ENCODE results near the gene ATP6V0B. TPM values are rescaled to one million over a fixed set of nuclear protein-coding genes. Genes with fewer than 3 reads are reported as not detected.
A peak's percentile ranks its signal among the peaks of the same experiment; 100 is the strongest.

The ATP6V0B gene
- total and polyA plus RNA-seq, 2 experiments from 2014 or later, result 87.5 to 316 TPM

- Histone ChIP-seq H3K4me1 (ENCODE audit: low read depth) (peaks cover 3% of the 10 kb centered on the region), H3K27me3 (no peaks in the 10 kb centered on the region), H3K27ac (peak overlapping the region; percentile 79), H3K9me3 (ENCODE audit: low read depth) (no peaks in the 10 kb centered on the region), H3K4me3 (peak overlapping the region; percentile 62), H3K36me3 (peaks cover 11% of the 10 kb centered on the region)
- no peak for DNase-seq (ENCODE audit: low read depth in 1 of 2, low spot score in 1 of 2)
- TF ChIP-seq CTCF (IDR thresholded peaks at IDR 0.05; ENCODE audit: low read depth, low read length), result no peak
Measured at GRCh38 chr1:43973981-43974442, 748 bp upstream of the ATP6V0B start.

- Histone ChIP-seq H3K27ac (peak overlapping the region; percentile 79), H3K4me1 (ENCODE audit: low read depth) (peaks cover 2% of the 10 kb centered on the region)
- peak; percentile 30 to 46 for DNase-seq (ENCODE audit: low read depth in 1 of 2, low spot score in 1 of 2)
Measured at GRCh38 chr1:43975249-43975961, 645 bp downstream of the ATP6V0B start.

GRCh38 chr1:43976045-43976444 lies 1.3 kb downstream of the ATP6V0B start:
- H3K27me3 ChIP-seq, result no peaks in the 10 kb centered on the region
- TF ChIP-seq CTCF (IDR thresholded peaks at IDR 0.05; ENCODE audit: low read depth, low read length), result no peak
- no peak overlapping the region for H3K27ac ChIP-seq
- H3K4me1 ChIP-seq (ENCODE audit: low read depth), result no peaks in the 10 kb centered on the region
- peak overlapping the region; percentile 62 for H3K4me3 ChIP-seq
- no peaks in the 10 kb centered on the region for H3K9me3 ChIP-seq (ENCODE audit: low read depth)
- peaks cover 11% of the 10 kb centered on the region for H3K36me3 ChIP-seq
- DNase-seq (ENCODE audit: low read depth in 1 of 2, low spot score in 1 of 2), result no peak

More at GRCh38 chr1:43975249-43975961, 645 bp downstream of the ATP6V0B start:
- H3K4me3 ChIP-seq, result peak overlapping the region; percentile 62
- no peaks in the 10 kb centered on the region for H3K9me3 ChIP-seq (ENCODE audit: low read depth)
- peaks cover 11% of the 10 kb centered on the region for H3K36me3 ChIP-seq
- no peaks in the 10 kb centered on the region for H3K27me3 ChIP-seq
- TF ChIP-seq CTCF (IDR thresholded peaks at IDR 0.05; ENCODE audit: low read depth, low read length), result no peak

GRCh38 chr1:43976890-43977289 lies 2.1 kb downstream of the ATP6V0B start:
- no peak for DNase-seq (ENCODE audit: low read depth in 1 of 2, low spot score in 1 of 2)
- H3K36me3 ChIP-seq, result peaks cover 11% of the 10 kb centered on the region
- H3K27me3 ChIP-seq, result no peaks in the 10 kb centered on the region
- no peaks in the 10 kb centered on the region for H3K9me3 ChIP-seq (ENCODE audit: low read depth)
- H3K4me3 ChIP-seq, result no peak overlapping the region
- TF ChIP-seq CTCF (IDR thresholded peaks at IDR 0.05; ENCODE audit: low read depth, low read length), result no peak
- H3K4me1 ChIP-seq (ENCODE audit: low read depth), result no peaks in the 10 kb centered on the region
- no peak overlapping the region for H3K27ac ChIP-seq

GRCh38 chr1:43977376-43978263 lies 2.9 kb downstream of the ATP6V0B start:
- Histone ChIP-seq H3K4me1 (ENCODE audit: low read depth) (no peaks in the 10 kb centered on the region), H3K9me3 (ENCODE audit: low read depth) (no peaks in the 10 kb centered on the region), H3K27me3 (no peaks in the 10 kb centered on the region), H3K4me3 (no peak overlapping the region), H3K36me3 (peaks cover 11% of the 10 kb centered on the region), H3K27ac (no peak overlapping the region)
- TF ChIP-seq CTCF (IDR thresholded peaks at IDR 0.05; ENCODE audit: low read depth, low read length), result no peak
- no peak for DNase-seq (ENCODE audit: low read depth in 1 of 2, low spot score in 1 of 2)

Data from cardiac muscle cell (in vitro differentiated cells and primary cell).